Gastrocnemius medialis (tissue), 4 donors: ENCODE data around the gene TRPV6. TPM values are rescaled to one million over a fixed set of nuclear protein-coding genes. Genes with fewer than 3 reads are reported as not detected.

ENCODE experiments used
- ATAC-seq, 2 donors: fragments of 150-250 bp; one replicate each; pipeline ENCODE4 v1.9.1; 2016
- DNase-seq, 2 donors: peaks; one replicate each; pipeline ENCODE4 v3.0.0-alpha.2; 2019
- H3K27ac ChIP-seq, 4 donors: fragments of 200-600 bp; sonication (generic); 1 replicate in 1 of 4; 2 replicates in 3 of 4; pipeline ENCODE4 v1.5.1; 2016 to 2018; ENCODE audit warnings: mild to moderate bottlenecking in 2 of 4, moderate library complexity in 1 of 4
- H3K27me3 ChIP-seq, 3 donors: fragments of 200-600 bp; sonication (generic) in 2 of 3; 1 replicate in 1 of 3; 2 replicates in 2 of 3; pipeline versions ENCODE4 v1.5.1 to v1.6.0; 2016 to 2019; ENCODE audit warnings: mild to moderate bottlenecking in 1 of 3, moderate library complexity in 1 of 3
- H3K36me3 ChIP-seq, 2 donors: fragments of 200-600 bp; sonication (generic) in 1 of 2; one replicate each; pipeline ENCODE4 v1.5.1; 2017 to 2018
- H3K4me1 ChIP-seq, 2 donors: fragments of 200-600 bp; sonication (generic) in 1 of 2; one replicate each; pipeline ENCODE4 v1.5.1; 2016 to 2017; ENCODE audit warnings: mild to moderate bottlenecking in 2 of 2
- H3K4me3 ChIP-seq, 4 donors: fragments of 200-600 bp; sonication (generic) in 3 of 4; 1 replicate in 1 of 4; 2 replicates in 3 of 4; pipeline ENCODE4 v1.5.1; 2016 to 2019; ENCODE audit warnings: mild to moderate bottlenecking in 2 of 4
- H3K9me3 ChIP-seq, 3 donors: fragments of 200-600 bp; sonication (generic) in 2 of 3; 1 replicate in 1 of 3; 2 replicates in 2 of 3; pipeline ENCODE4 v1.5.1; 2016 to 2019
- POLR2A ChIP-seq, 2 donors: fragments of 450-650 bp; IDR thresholded peaks; one replicate each; pipeline ENCODE4 v1.6.1; 2017; ENCODE audit warnings: antibody characterized with exemption in 2 of 2, mild to moderate bottlenecking in 2 of 2, moderate library complexity in 2 of 2
- in situ Hi-C, 4 donors: fragments of 200-750 bp; cut with MboI; loops; one replicate each; pipeline versions ENCODE4 v1.15.0 to v1.8.0; 2017; ENCODE audit warnings: low sequenced_read_pairs in 4 of 4
- intact Hi-C: fragments of 100-400 bp; cut with DNase I; formaldehyde crosslinking; loops from one replicate; pipeline ENCODE4 v1.15.1; 2023; ENCODE audit warnings: low total_unique reads
- total RNA-seq, 4 donors: library from RNA; depleted of rRNA; stranded (reverse); fragments of >200 nt; gene quantifications; one replicate each; pipeline versions ENCODE4 v1.1.0 to v1.2.3, GENCODE V29; 2016
- TF ChIP-seq, protein P1 (sequence below), 5 experiments: fragments of 450-650 bp in 3 of 5; fragments of 200-600 bp in 2 of 5; sonication (generic) in 2 of 5; IDR thresholded peaks in 4 of 5; conservative IDR thresholded peaks in 1 of 5; 1 replicate in 4 of 5; 2 replicates in 1 of 5; pipeline ENCODE4 v1.5.1; 2016 to 2019; ENCODE audit warnings: antibody characterized with exemption in 5 of 5, mild to moderate bottlenecking in 3 of 5, moderate library complexity in 3 of 5

The TRPV6 gene
- total RNA-seq, 4 donors from 2014 or later: not detected

DNA sequence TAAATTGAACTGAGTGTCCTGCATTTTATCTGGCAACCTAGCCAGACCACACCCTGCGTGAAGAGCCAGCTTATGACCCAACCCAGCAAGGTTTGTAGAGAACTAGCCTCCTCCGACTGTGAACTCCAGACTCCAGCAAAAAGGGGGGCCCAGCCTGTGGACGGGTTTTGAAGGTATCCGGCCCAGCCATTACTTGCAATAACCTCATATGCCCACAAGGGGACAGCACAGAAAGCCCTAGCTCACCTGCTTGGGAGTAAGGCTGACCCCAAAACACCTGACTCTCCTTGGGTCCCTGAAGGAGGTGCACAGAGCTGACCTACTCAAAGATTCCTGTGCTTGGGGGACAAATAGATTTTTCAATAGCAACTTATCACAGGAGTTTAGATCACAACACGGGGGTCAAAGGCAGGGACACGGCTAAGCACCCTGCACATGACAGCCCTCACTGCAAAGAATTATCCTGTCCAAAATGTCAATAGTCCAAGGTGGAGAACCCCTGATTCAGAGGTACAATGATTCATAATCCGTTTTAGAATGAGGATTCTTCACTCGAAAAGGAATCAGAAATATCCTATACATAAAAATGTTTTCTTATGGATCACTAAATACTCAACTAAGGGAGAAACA lies 4.6 kb downstream of the TRPV6 start:
- intact Hi-C loops: no loop called here
- ATAC-seq: no peak
- H3K27me3 ChIP-seq: peaks cover 0 to 2% (median 0%) of the 10 kb centered on the region in 3 donors
- H3K27ac ChIP-seq: no peak overlapping the region
- in situ Hi-C loops: no loop called here
- H3K9me3 ChIP-seq: no peaks in the 10 kb centered on the region
- no peak overlapping the region for H3K4me3 ChIP-seq
- no peak for TF ChIP-seq POLR2A (IDR thresholded peaks at IDR 0.05)
- TF ChIP-seq, protein P1, sequence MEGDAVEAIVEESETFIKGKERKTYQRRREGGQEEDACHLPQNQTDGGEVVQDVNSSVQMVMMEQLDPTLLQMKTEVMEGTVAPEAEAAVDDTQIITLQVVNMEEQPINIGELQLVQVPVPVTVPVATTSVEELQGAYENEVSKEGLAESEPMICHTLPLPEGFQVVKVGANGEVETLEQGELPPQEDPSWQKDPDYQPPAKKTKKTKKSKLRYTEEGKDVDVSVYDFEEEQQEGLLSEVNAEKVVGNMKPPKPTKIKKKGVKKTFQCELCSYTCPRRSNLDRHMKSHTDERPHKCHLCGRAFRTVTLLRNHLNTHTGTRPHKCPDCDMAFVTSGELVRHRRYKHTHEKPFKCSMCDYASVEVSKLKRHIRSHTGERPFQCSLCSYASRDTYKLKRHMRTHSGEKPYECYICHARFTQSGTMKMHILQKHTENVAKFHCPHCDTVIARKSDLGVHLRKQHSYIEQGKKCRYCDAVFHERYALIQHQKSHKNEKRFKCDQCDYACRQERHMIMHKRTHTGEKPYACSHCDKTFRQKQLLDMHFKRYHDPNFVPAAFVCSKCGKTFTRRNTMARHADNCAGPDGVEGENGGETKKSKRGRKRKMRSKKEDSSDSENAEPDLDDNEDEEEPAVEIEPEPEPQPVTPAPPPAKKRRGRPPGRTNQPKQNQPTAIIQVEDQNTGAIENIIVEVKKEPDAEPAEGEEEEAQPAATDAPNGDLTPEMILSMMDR (IDR thresholded peaks at IDR 0.05 in 4 of 5, conservative IDR thresholded peaks at IDR 0.05 in 1 of 5): peak; percentile 13 to 50 (median 31)
- no peak for DNase-seq
- no peaks in the 10 kb centered on the region for H3K4me1 ChIP-seq
- no peaks in the 10 kb centered on the region for H3K36me3 ChIP-seq

DNA sequence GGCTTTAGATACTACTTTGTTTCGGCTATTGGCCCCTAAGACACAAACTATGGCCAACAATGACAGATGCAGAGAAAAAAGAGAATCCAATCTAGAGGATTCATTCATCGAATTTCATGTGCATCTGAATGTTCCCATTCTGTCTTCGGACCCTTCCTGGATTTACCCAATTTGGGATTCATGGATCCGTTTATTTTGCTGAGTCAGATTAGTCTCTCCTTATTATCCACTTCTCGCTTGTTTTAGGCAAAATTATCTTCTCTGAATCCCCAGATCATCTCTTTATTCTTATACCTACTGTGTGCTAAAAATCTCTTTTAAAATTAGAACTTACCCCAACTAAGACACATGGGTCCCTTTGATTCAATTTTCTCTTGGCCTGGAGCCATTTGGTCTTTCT lies 6.5 kb downstream of the TRPV6 start:
- Histone ChIP-seq H3K27ac (no peak overlapping the region), H3K4me1 (no peaks in the 10 kb centered on the region), H3K36me3 (no peaks in the 10 kb centered on the region), H3K9me3 (no peaks in the 10 kb centered on the region), H3K4me3 (no peak overlapping the region), H3K27me3 (peaks cover 0 to 2% (median 0%) of the 10 kb centered on the region in 3 donors)
- TF ChIP-seq, protein P1 (IDR thresholded peaks at IDR 0.05 in 4 of 5, conservative IDR thresholded peaks at IDR 0.05 in 1 of 5): no peak
- TF ChIP-seq POLR2A (IDR thresholded peaks at IDR 0.05): no peak
- DNase-seq (no peak), ATAC-seq (no peak)
- in situ Hi-C loops (loop anchor here in 1 of 4 donors (10.0 kb wide), 1 partner anchor 126 kb away; no protein-coding TSS in a partner anchor), intact Hi-C loops (no loop called here)

DNA sequence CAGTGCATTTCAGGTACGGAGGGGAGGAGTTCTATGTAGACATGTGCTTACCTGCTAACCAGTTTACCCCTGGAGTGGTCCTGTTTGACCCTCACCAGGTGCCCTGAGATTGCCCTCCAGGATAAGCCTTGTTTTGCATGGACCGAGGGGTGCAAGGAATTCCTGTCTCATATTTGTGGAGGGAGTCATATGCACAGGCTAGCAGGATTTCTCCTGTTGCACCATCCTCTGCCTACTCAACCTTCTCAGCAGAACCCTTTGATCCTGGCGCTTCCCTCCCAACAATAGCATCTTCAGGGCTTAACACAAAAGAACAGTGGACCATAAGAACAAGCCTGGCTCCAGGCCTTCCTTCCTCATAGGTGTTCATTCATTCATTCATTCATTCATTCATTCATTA lies 7.2 kb downstream of the TRPV6 start:
- Histone ChIP-seq H3K4me1 (no peaks in the 10 kb centered on the region), H3K4me3 (no peak overlapping the region), H3K27me3 (peaks cover 0 to 2% (median 0%) of the 10 kb centered on the region in 3 donors), H3K27ac (no peak overlapping the region), H3K36me3 (no peaks in the 10 kb centered on the region), H3K9me3 (no peaks in the 10 kb centered on the region)
- intact Hi-C loops (no loop called here), in situ Hi-C loops (loop anchor here in 1 of 4 donors (10.0 kb wide), 1 partner anchor 126 kb away; no protein-coding TSS in a partner anchor)
- DNase-seq (no peak), ATAC-seq (no peak)
- no peak for TF ChIP-seq POLR2A (IDR thresholded peaks at IDR 0.05)
- TF ChIP-seq, protein P1 (IDR thresholded peaks at IDR 0.05 in 4 of 5, conservative IDR thresholded peaks at IDR 0.05 in 1 of 5): no peak

DNA sequence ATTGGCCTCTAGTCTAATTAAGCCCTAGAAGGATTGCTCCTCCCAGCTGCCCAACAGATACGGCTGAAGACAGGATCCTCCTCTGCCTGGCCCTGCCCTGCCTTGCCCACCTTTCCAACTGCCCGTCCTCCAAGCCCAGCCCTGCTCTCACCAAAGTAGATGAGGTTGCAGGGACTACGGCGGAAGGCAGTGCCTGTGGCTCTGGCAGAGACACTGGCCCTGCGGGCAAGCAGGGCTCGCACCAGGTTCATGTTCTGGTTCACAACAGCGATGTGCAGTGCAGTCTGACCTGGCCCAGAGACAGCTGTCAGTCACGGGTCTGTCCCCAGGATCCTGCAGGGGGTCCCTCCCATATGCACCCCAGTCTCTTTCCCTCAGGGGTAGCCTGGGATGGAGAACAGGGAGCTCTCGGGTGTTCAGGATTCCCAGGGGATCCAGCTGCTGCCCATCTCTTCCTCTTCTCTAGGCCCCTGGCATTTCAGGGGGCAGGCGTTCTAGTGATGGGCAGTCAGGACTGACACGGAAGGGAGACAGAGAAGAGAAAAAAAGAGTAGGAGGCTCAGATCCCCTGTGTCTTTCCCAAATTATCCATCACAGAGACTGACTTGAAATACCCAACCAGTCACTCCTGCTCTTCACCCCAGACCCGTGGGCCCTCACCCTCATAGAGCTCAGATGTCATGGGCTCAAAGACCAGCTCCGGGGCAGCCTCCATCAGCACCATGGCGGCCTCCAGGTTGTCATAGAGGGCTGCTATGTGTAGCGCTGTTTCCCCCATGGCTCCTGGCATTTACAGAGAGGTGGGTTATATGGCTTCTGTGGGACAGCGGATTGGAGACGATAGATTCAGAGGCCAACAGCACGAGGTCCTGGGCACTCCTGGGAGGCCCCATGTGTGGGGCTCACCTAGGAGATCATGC lies 8.3 kb downstream of the TRPV6 start:
- H3K4me3 ChIP-seq: no peak overlapping the region
- intact Hi-C loops: no loop called here
- no peak overlapping the region for H3K27ac ChIP-seq
- no peaks in the 10 kb centered on the region for H3K4me1 ChIP-seq
- ATAC-seq: no peak
- TF ChIP-seq, protein P1 (IDR thresholded peaks at IDR 0.05 in 4 of 5, conservative IDR thresholded peaks at IDR 0.05 in 1 of 5): no peak
- TF ChIP-seq POLR2A (IDR thresholded peaks at IDR 0.05): no peak
- no peaks in the 10 kb centered on the region for H3K9me3 ChIP-seq
- in situ Hi-C loops: loop anchor here in 1 of 4 donors (10.0 kb wide), 1 partner anchor 128 kb away; no protein-coding TSS in a partner anchor
- no peaks in the 10 kb centered on the region for H3K36me3 ChIP-seq
- H3K27me3 ChIP-seq: peaks cover 0 to 2% (median 0%) of the 10 kb centered on the region in 3 donors
- DNase-seq: no peak
